K562 (cell line): ENCODE results near the gene AFF2. TPM values are rescaled to one million over a fixed set of nuclear protein-coding genes. Genes with fewer than 3 reads are reported as not detected.

Source experiments
- ATAC-seq: fragments of 200-7000 bp; cut with Tn5 transposase; 3 replicates; pipeline ENCODE4 v1.9.1; 2020; ENCODE audit warnings: moderate library complexity
- BruUV-seq: library from RNA; stranded (reverse); fragments of 400-500 nt; replicated peaks from 2 replicates; lab custom pipeline; 2021; lab: Mats Ljungman, UMichigan
- CTCF ChIA-PET: fragments of 300-600 bp; formaldehyde crosslinking; extraction: SDS; loops from one replicate; lab custom pipeline; 2021; ENCODE audit warnings: low intra/inter-chr PET ratio; lab: Yijun Ruan, JAX
- POLR2A ChIA-PET: fragments of 300-600, 350-650 bp; sonication (Branson Sonifier 250); formaldehyde crosslinking; extraction: SDS; loops from one replicate; lab custom pipeline; 2021; ENCODE audit warnings: antibody characterized with exemption, inconsistent platforms; lab: Yijun Ruan, JAX
- DNase-seq, 4 experiments: peaks; one replicate each; pipeline versions ENCODE4 v3.0.0 to v3.0.0-alpha.2; 2011 to 2018; ENCODE audit warnings: low spot score in 3 of 4, mixed read lengths in 3 of 4; ENCODE audit errors: extremely low read depth in 1 of 4
- FAIRE-seq: peaks from 2 replicates; lab custom pipeline; 2011; peaks lifted over from hg19 to GRCh38; lab: Jason Lieb, UNC
- H2AFZ ChIP-seq: 2 replicates; pipeline ENCODE4 v1.6.0; 2011; ENCODE audit warnings: low read depth, low read length, control low read depth, inconsistent platforms
- H3K27ac ChIP-seq: fragments of 200-600 bp; 3 replicates; pipeline ENCODE4 v1.8.0; 2011; ENCODE audit warnings: low read depth, mild to moderate bottlenecking, control low read depth, inconsistent platforms, low read length, moderate library complexity, mixed read lengths; ENCODE audit errors: extremely low read depth
- H3K27me3 ChIP-seq, 2 experiments: fragments of 300-600 bp in 1 of 2; 2 replicates in 1 of 2; 3 replicates in 1 of 2; pipeline versions ENCODE4 v1.6.0 to v1.8.0; 2011; ENCODE audit warnings: inconsistent platforms in 2 of 2, low read length in 2 of 2, mild to moderate bottlenecking in 1 of 2, mixed read lengths in 1 of 2, moderate library complexity in 1 of 2; ENCODE audit not compliant: control insufficient read depth in 2 of 2, insufficient read depth in 2 of 2
- H3K36me3 ChIP-seq: fragments of 300-600 bp; 3 replicates; pipeline ENCODE4 v1.8.0; 2011; ENCODE audit warnings: mild to moderate bottlenecking, low read length, inconsistent platforms; ENCODE audit not compliant: control insufficient read depth, insufficient read depth
- H3K4me1 ChIP-seq, 2 experiments: fragments of 200-600 bp in 1 of 2; replicated peaks in 1 of 2; 2 replicates in 1 of 2; 3 replicates in 1 of 2; pipeline versions ENCODE4 v1.5.1 to v1.8.0; 2011; ENCODE audit warnings: inconsistent platforms in 2 of 2, low read length in 2 of 2, mild to moderate bottlenecking in 1 of 2, mixed read lengths in 1 of 2, moderate library complexity in 1 of 2; ENCODE audit not compliant: control insufficient read depth in 2 of 2, insufficient read depth in 2 of 2
- H3K4me2 ChIP-seq: 2 replicates; pipeline ENCODE4 v1.6.1; 2011; ENCODE audit warnings: low read length, control low read depth, inconsistent platforms, mixed read lengths; ENCODE audit not compliant: insufficient read depth
- H3K4me3 ChIP-seq: fragments of 200-600 bp; sonication (generic), shearing (Covaris generic); 2 replicates; pipeline ENCODE4 v1.5.1; 2016; ENCODE audit warnings: control low read depth, inconsistent platforms
- H3K79me2 ChIP-seq: fragments of 200-600 bp; 3 replicates; pipeline ENCODE4 v1.8.0; 2011; ENCODE audit warnings: low read length, inconsistent platforms; ENCODE audit not compliant: control insufficient read depth, insufficient read depth
- H3K9ac ChIP-seq, 2 experiments: 2 replicates each; pipeline versions ENCODE4 v1.6.0 to v1.6.1; 2011; ENCODE audit warnings: low read depth in 2 of 2, low read length in 2 of 2, control low read depth in 1 of 2, inconsistent platforms in 1 of 2, mild to moderate bottlenecking in 1 of 2, mixed read lengths in 1 of 2; ENCODE audit not compliant: insufficient read depth in 1 of 2
- H3K9me1 ChIP-seq: one replicate; pipeline ENCODE4 v1.6.0; 2011; ENCODE audit warnings: inconsistent platforms, mild to moderate bottlenecking, low read length, moderate library complexity; ENCODE audit not compliant: control insufficient read depth, insufficient read depth
- H3K9me3 ChIP-seq: replicated peaks from 2 replicates; pipeline ENCODE4 v1.5.1; 2011; ENCODE audit warnings: low read depth, low read length, inconsistent platforms; ENCODE audit not compliant: control insufficient read depth, insufficient read depth
- H4K20me1 ChIP-seq: replicated peaks from 2 replicates; pipeline ENCODE4 v1.6.1; 2011; ENCODE audit warnings: low read length, inconsistent platforms, mixed read lengths; ENCODE audit not compliant: control insufficient read depth, insufficient read depth
- HBP1 ChIP-seq: fragments of 450-650 bp; formaldehyde crosslinking; IDR thresholded peaks from 2 replicates; pipeline ENCODE4 v1.4.0; 2022; ENCODE audit warnings: missing genetic modification characterization
- HES1 ChIP-seq: fragments of 450-650 bp; IDR thresholded peaks from 2 replicates; pipeline ENCODE4 v1.6.1; 2016; ENCODE audit warnings: low read depth, mild to moderate bottlenecking, moderate library complexity
- MECOM ChIP-seq: fragments of 250-450 bp; sonication (Bioruptor Pico); IDR thresholded peaks from 2 replicates; pipeline ENCODE4 v1.8.0; 2022; ENCODE audit warnings: inconsistent platforms
- MEIS2 ChIP-seq: fragments of 450-650 bp; IDR thresholded peaks from 2 replicates; pipeline ENCODE4 v1.6.1; 2014; ENCODE audit warnings: mild to moderate bottlenecking; ENCODE audit not compliant: partially characterized antibody
- NFE2L1 ChIP-seq: fragments of 450-650 bp; IDR thresholded peaks from 2 replicates; pipeline ENCODE4 v1.6.1; 2016; ENCODE audit warnings: missing genetic modification characterization, low read depth, mild to moderate bottlenecking, missing compliant biosample characterization, moderate library complexity, borderline replicate concordance
- SMARCE1 ChIP-seq: fragments of 450-650 bp; IDR thresholded peaks from 2 replicates; pipeline ENCODE4 v1.7.1; 2016; ENCODE audit warnings: mild to moderate bottlenecking
- TEAD1 ChIP-seq, 2 experiments: fragments of 450-650 bp in 1 of 2; sonication (generic) in 1 of 2; formaldehyde crosslinking; IDR thresholded peaks; 2 replicates each; pipeline versions ENCODE4 v1.4.0 to v1.8.0; 2020 to 2022; ENCODE audit warnings: mild to moderate bottlenecking in 2 of 2, missing genetic modification reagents in 1 of 2
- YY1 ChIP-seq, 3 experiments: IDR thresholded peaks; 2 replicates each; pipeline ENCODE4 v1.6.1; 2011; ENCODE audit warnings: low read length in 2 of 3, mild to moderate bottlenecking in 2 of 3, moderate library complexity in 2 of 3, borderline replicate concordance in 1 of 3, control low read depth in 1 of 3, low read depth in 1 of 3; ENCODE audit not compliant: insufficient read depth in 3 of 3, insufficient replicate concordance in 2 of 3, control insufficient read depth in 1 of 3, insufficient read length in 1 of 3; ENCODE audit errors: extremely low read depth in 1 of 3
- ZNF217 ChIP-seq: sonication (generic); formaldehyde crosslinking; IDR thresholded peaks from 2 replicates; pipeline ENCODE4 v1.8.0; 2022; ENCODE audit warnings: mild to moderate bottlenecking, missing genetic modification reagents
- ZNF589 ChIP-seq: fragments of 200-800 bp; sonication (Bioruptor generic); IDR thresholded peaks from 2 replicates; pipeline ENCODE4 v1.6.1; 2016; ENCODE audit warnings: low read depth, missing genetic modification characterization, missing compliant biosample characterization
- WGBS: fragments of 100-300 bp; shearing (Covaris generic); methylation state at CpG from one replicate; pipeline ENCODE4 v1.1.6; 2016; ENCODE audit warnings: low coverage, mixed read lengths; ENCODE audit not compliant: insufficient coverage; ENCODE audit errors: missing lambda C conversion rate; 5-methylcytosine and 5-hydroxymethylcytosine counted together
- in situ Hi-C: fragments of 300-500 bp; cut with MboI; formaldehyde crosslinking; loops from 4 replicates; pipeline ENCODE4 v1.15.0; 2018; ENCODE audit warnings: inconsistent platforms, mixed read lengths
- intact Hi-C: fragments of 100-400 bp; cut with micrococcal nuclease; formaldehyde crosslinking; loops from 2 replicates; pipeline ENCODE4 v1.14.2; 2022
- polyA plus RNA-seq, 8 experiments: library from polyadenylated mRNA; depleted of rRNA in 4 of 8; stranded (reverse) in 5 of 8; unstranded in 3 of 8; fragments of >200 nt; fragmentation: Nextera tagmentation in 2 of 8; fragmentation: Illumina TruSeq in 1 of 8; extraction: Ambion mirVana in 2 of 8; extraction: Trizol in 1 of 8; gene quantifications; 2 replicates each; pipeline versions ENCODE4 v1.2.1 to v1.2.3, GENCODE V29; 2011 to 2014; ENCODE audit warnings: inconsistent platforms in 1 of 8, missing spikeins in 1 of 8
- total RNA-seq, 7 experiments: library from RNA; depleted of rRNA in 6 of 7; stranded (reverse); fragments of >200 nt in 6 of 7; fragmentation: Illumina TruSeq in 2 of 7; extraction: Trizol in 2 of 7; gene quantifications; 2 replicates each; pipeline versions ENCODE4 v1.2.1 to v1.2.3, GENCODE V29; 2011 to 2021; ENCODE audit warnings: low replicate concordance in 1 of 7

AFF2 gene
- total and polyA plus RNA-seq, 9 of the 15 experiments (the other 6 are each of a cell fraction or from before 2014, with no cell fraction given): 0.01 to 0.20 (median 0.07) TPM

GRCh38 chrX:148995661-148996060 is 495.2 kb downstream of the AFF2 start (continued):
- TF ChIP-seq HBP1: no peak

GRCh38 chrX:149002320-149002719 is 501.9 kb downstream of the AFF2 start:
- no peaks in the 10 kb centered on the region for H3K4me1 ChIP-seq
- H3K9me1 ChIP-seq: no peaks in the 10 kb centered on the region
- no peak overlapping the region for H2AFZ ChIP-seq
- no peak overlapping the region for H3K4me2 ChIP-seq
- no peak overlapping the region for H3K9ac ChIP-seq
- BruUV-seq: no TSS peak
- in situ Hi-C loops: no loop called here
- WGBS: 0% methylated on average over 2 of the region's 3 CpGs
- H3K27me3 ChIP-seq: no peaks in the 10 kb centered on the region
- ChIA-PET CTCF (no interaction called here), POLR2A (no interaction called here)
- intact Hi-C loops: no loop called here
- H3K4me3 ChIP-seq: no peak overlapping the region
- H3K9me3 ChIP-seq: no peaks in the 10 kb centered on the region
- FAIRE-seq (no peak), ATAC-seq (no peak), DNase-seq (no peak)
- no peaks in the 10 kb centered on the region for H3K79me2 ChIP-seq
- no peaks in the 10 kb centered on the region for H3K36me3 ChIP-seq
- H4K20me1 ChIP-seq: no peaks in the 10 kb centered on the region
- no peak overlapping the region for H3K27ac ChIP-seq
- TF ChIP-seq SMARCE1 (no peak), TEAD1 (CRISPR knock-in tag; IDR thresholded peaks at IDR 0.05) (no peak), ZNF217 (CRISPR knock-in tag) (no peak), HES1 (no peak), MEIS2 (no peak), YY1 (IDR thresholded peaks at IDR 0.05; ENCODE audit: borderline replicate concordance in 1 of 3, control insufficient read depth in 1 of 3, extremely low read depth in 1 of 3, insufficient read depth in 3 of 3, insufficient read length in 1 of 3, insufficient replicate concordance in 2 of 3, low read depth in 1 of 3, low read length in 2 of 3) (no peak), ZNF589 (CRISPR knock-in tag) (no peak), MECOM (CRISPR knock-in tag) (no peak), NFE2L1 (no peak)
